Uterus (tissue), 2 donors: ENCODE data around the gene MARK2.

ENCODE experiments used
- POLR2A ChIP-seq, 2 donors: fragments of 450-650 bp; IDR thresholded peaks; one replicate each; pipeline ENCODE4 v1.6.1; 2016; ENCODE audit warnings: antibody characterized with exemption in 2 of 2, mild to moderate bottlenecking in 1 of 2, moderate library complexity in 1 of 2
- TF ChIP-seq, protein P1 (sequence below), 4 experiments: fragments of 200-600 bp in 2 of 4; fragments of 450-650 bp in 2 of 4; sonication (generic) in 2 of 4; IDR thresholded peaks; one replicate each; pipeline ENCODE4 v1.5.1; 2016 to 2019; ENCODE audit warnings: antibody characterized with exemption in 4 of 4, mild to moderate bottlenecking in 2 of 4, moderate library complexity in 1 of 4

- TF ChIP-seq, protein P1, sequence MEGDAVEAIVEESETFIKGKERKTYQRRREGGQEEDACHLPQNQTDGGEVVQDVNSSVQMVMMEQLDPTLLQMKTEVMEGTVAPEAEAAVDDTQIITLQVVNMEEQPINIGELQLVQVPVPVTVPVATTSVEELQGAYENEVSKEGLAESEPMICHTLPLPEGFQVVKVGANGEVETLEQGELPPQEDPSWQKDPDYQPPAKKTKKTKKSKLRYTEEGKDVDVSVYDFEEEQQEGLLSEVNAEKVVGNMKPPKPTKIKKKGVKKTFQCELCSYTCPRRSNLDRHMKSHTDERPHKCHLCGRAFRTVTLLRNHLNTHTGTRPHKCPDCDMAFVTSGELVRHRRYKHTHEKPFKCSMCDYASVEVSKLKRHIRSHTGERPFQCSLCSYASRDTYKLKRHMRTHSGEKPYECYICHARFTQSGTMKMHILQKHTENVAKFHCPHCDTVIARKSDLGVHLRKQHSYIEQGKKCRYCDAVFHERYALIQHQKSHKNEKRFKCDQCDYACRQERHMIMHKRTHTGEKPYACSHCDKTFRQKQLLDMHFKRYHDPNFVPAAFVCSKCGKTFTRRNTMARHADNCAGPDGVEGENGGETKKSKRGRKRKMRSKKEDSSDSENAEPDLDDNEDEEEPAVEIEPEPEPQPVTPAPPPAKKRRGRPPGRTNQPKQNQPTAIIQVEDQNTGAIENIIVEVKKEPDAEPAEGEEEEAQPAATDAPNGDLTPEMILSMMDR (IDR thresholded peaks at IDR 0.05), result no peak
- no peak for TF ChIP-seq POLR2A (IDR thresholded peaks at IDR 0.05)
Observed at GRCh38 chr11:63876616-63877015, 37.7 kb downstream of the MARK2 start.
